SW480 (cell line): ENCODE data around the gene EGFLAM.
A peak's percentile ranks its signal among the peaks of the same experiment; 100 is the strongest.

Experiments
- DNase-seq: peaks from one replicate; pipeline ENCODE4 v3.0.0-alpha.2; 2016; ENCODE audit warnings: low spot score

The EGFLAM gene

GRCh38 chr5:38420246-38420645, 161.9 kb downstream of the EGFLAM start:
- no peak for DNase-seq

- peak; percentile 70 for DNase-seq
These were observed 162.5 kb downstream of the EGFLAM start for GRCh38 chr5:38420691-38421390.

GRCh38 chr5:38422622-38423021, 164.3 kb downstream of the EGFLAM start:
- DNase-seq = no peak

- no peak for DNase-seq
These were observed 165.2 kb downstream of the EGFLAM start for GRCh38 chr5:38423276-38424147.

- no peak for DNase-seq
These were observed 166.0 kb downstream of the EGFLAM start for GRCh38 chr5:38424148-38425060.

- no peak for DNase-seq
These were observed 168.1 kb downstream of the EGFLAM start for GRCh38 chr5:38426490-38426889.

- no peak for DNase-seq
These were observed 168.9 kb downstream of the EGFLAM start for GRCh38 chr5:38426986-38427950.

- DNase-seq = no peak
These were observed 173.0 kb downstream of the EGFLAM start for GRCh38 chr5:38431242-38431853.

GRCh38 chr5:38433160-38433861, 175.0 kb downstream of the EGFLAM start:
- peak; percentile 64 for DNase-seq

- DNase-seq = no peak
These were observed 176.8 kb downstream of the EGFLAM start for GRCh38 chr5:38434966-38435705.

- DNase-seq = no peak
These were observed 180.4 kb downstream of the EGFLAM start for GRCh38 chr5:38438757-38439156.

GRCh38 chr5:38441453-38442246, 183.3 kb downstream of the EGFLAM start:
- DNase-seq = peak; percentile 84

GRCh38 chr5:38442247-38442573, 183.9 kb downstream of the EGFLAM start:
- no peak for DNase-seq

GRCh38 chr5:38443390-38443789, 185.0 kb downstream of the EGFLAM start:
- DNase-seq = no peak

GRCh38 chr5:38445374-38446028, 187.1 kb downstream of the EGFLAM start:
- DNase-seq = no peak

GRCh38 chr5:38446029-38446522, 187.7 kb downstream of the EGFLAM start:
- DNase-seq = no peak

GRCh38 chr5:38447056-38447455, 188.7 kb downstream of the EGFLAM start:
- no peak for DNase-seq

- DNase-seq = no peak
These were observed 189.4 kb downstream of the EGFLAM start for GRCh38 chr5:38447786-38448185.
